NCI-H2107 treated with DMSO at 0.1 percent for 48 hours (cell line): Measurements from ENCODE around the gene EML6.
A peak's percentile ranks its signal among the peaks of the same experiment; 100 is the strongest.

Experiments used
- DNase-seq: peaks from one replicate; lab custom pipeline; 2025; ENCODE audit not compliant: unreplicated experiment; lab: John Stamatoyannopoulos, UW

The EML6 gene

GRCh38 chr2:54903736-54904554 lies 180.5 kb downstream of the EML6 start:
- no peak for DNase-seq

DNA sequence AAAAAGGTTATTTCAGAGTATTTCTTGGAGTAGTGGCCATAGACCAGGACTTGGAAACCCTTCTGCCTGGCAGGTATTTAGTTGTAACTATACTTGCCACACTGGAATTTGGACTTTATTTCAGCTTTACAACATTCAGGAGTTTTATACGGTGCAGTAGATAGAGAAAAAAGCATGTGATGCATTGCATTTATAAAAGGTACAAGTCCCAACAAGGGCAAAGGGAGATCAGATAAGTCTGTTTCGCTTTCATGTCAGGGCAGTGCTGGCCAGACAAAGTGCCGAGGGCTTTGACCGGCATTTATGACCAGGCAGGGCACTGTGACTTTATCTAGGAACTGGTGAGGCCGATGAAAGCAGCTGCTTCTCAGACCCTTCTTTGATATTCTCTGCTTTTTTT lies 181.4 kb downstream of the EML6 start:
- no peak for DNase-seq

DNA sequence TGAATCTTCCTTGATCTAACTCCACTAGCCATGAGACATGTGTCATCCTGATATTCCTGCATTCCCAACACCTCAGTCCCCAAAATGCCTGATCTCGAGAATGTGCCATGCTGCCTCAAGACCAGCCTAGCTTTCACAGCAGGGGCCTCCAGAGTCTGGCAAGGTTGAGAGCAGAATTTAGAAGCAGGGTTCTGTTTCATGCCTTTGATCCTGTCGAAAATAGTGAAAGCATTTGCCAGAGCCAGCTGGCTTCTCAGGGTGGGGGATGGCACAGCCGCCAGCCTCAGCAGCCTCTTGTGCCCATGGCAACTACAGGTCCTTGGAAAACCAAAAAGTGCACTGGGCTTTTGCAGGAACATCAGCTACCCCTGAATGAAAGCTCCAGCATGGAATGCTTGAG lies 183.3 kb downstream of the EML6 start:
- DNase-seq: peak; percentile 58

- no peak for DNase-seq
Observed at GRCh38 chr2:54907663-54908062, 184.2 kb downstream of the EML6 start.

- no peak for DNase-seq
Observed at GRCh38 chr2:54908591-54908990, 185.1 kb downstream of the EML6 start.

DNA sequence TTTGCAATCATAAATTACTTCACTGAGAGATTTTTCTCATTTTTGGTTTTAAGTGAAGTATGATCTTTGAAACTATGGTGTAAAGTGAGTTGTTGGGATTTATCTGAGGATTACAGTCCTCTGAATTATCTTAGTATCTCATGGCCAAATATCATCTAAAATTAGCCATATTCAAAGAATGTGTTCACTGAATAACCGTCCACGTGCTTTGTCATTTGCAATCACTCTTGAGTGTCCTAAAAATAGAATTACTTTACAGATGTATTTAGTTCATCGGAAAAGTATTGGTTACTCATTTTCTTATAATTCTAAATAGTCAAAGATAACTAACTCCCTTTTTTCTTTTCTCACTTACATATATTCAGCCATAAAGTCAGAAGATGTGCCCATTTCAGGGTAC lies 185.5 kb downstream of the EML6 start:
- DNase-seq: no peak

GRCh38 chr2:54912305-54912704 lies 188.8 kb downstream of the EML6 start:
- no peak for DNase-seq

DNA sequence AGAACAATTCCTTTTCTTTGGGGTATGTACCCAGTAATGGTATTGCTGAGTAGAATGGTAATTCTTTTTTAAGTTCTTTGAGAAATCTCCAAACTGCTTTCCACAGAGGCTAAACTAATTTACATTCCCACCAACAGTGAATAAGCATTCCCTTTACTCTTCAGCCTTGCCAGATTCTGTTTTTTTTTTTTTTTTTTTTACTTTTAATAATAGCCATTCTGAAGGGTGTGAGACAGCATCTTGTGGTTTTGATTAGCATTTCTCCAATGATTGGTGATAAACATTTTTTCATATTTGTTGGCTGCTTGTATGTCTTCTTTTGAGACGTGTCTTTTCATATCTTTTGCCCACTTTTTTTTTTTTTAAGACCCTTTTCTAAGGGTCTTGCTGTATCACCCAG lies 189.4 kb downstream of the EML6 start:
- no peak for DNase-seq

- no peak for DNase-seq
Observed at GRCh38 chr2:54914637-54915036, 191.2 kb downstream of the EML6 start.

DNA sequence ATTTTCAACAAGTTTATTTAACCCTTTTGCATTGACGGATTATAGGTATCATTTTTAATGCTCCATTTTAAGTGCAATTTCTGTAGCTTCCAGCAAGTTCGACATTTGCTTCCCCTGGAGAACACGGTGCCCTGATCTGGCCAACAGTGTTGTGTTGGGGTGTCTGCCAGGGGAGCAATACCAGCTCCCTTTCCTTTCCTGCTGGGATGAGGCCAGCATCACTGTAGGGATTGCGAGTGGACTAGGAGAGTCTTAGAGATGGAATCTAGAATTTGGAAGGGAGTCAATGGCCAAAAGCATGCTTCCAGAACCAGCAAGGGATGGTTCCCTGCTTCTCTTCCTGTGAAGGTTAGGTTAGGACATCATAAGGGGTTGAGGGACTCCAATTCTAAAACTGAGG lies 191.6 kb downstream of the EML6 start:
- DNase-seq: no peak

- DNase-seq: no peak
Observed at GRCh38 chr2:54916637-54917036, 193.2 kb downstream of the EML6 start.

DNA sequence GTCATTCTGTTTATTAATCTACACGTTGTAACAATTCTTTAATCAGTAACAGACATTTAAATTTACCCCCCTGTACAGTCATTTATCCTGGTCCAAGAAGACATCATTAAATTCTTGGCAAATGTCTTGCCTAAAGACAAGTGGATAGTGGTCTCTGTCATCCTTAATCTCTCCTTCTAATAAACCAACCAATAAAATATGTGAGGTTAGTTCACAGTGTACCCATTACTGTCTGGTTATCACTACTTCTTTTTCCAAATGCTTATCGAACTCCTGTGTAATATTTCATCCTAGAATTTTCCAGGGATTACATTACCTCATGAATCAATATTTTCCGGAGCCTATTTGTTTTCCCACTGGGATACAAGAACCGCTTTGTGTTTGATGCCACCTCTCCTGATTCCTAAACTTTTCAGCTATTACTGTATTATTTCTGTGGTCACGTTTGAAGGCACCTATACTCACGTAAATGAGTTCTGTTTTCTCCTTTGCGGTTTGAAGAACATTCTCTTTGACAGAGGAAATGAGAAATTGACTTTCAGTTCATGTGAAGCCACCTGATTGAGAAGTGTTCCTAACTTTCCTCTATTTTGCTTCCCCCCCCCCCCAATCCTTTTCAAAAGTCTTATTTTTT lies 195.3 kb downstream of the EML6 start:
- no peak for DNase-seq

DNA sequence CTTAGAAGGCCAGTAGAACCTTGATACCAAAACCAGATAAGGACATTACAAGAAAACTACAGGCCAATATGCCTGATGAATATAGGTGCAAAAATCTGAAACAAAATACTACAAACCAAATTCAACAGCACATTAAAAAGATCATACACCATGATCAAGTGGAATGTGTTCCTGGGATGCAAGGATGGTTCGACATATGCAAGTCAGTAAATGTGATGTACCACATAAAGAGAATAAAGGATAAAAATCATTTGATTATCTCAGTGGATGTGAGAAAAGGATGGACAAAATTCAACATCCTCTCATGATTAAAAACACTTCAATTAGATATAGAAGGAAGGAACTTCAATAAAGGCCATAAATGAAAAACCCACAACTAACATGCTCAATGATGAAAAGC lies 197.2 kb downstream of the EML6 start:
- no peak for DNase-seq

DNA sequence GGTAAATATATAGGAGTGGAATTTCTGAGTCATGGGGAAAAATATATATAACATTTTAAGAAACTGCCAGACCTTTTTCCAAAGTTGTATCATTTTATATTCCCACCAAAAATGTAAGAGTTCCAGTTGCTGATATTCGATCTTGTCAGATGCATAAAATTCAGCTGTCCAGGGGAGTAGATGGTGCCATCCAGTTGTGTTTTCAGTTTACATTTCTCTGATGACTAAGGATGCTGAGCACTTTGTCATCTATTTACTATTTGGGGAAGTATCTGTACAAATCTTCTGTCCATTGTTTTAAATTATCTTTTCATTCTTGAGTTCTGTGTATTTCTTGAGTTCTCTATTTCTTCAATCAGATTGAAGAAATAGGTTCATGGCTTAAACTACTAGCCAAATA lies 200.7 kb downstream of the EML6 start:
- DNase-seq: no peak

GRCh38 chr2:54925022-54925421 lies 201.6 kb downstream of the EML6 start:
- DNase-seq: no peak

DNA sequence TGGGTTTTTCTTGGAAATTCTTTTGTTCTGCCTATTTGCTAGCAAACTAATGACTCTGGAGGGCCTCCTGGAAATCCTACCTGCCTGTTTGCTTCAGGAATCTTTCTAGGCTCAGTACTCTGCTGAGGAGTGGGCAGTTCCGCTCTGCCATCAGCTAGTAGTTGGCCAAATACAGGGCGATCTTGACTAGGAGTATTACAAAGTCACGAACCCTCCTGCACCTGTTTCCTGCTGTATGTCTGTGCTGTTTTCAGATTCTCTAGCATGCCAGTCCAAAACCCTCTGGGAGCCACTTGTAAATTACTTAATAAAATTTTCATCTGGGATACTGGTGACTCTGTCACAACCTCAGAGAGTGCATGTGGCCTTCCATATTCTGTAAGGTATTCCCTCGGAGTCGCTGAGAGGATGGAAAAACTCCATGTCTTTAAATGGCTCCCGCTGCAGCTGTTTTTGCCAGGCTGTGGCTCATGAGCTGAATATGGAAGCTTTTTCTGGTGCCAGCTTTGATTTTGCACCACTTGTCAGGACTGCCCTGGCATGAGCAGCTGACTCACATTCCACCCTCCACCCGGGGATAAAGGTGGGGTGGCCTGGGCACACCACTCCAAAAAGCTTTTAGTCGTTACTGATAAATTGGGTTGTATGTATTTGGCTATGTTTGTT lies 203.8 kb downstream of the EML6 start:
- DNase-seq: no peak

- no peak for DNase-seq
Observed at GRCh38 chr2:54927751-54928615, 204.5 kb downstream of the EML6 start.

GRCh38 chr2:54928719-54929118 lies 205.3 kb downstream of the EML6 start:
- no peak for DNase-seq

DNA sequence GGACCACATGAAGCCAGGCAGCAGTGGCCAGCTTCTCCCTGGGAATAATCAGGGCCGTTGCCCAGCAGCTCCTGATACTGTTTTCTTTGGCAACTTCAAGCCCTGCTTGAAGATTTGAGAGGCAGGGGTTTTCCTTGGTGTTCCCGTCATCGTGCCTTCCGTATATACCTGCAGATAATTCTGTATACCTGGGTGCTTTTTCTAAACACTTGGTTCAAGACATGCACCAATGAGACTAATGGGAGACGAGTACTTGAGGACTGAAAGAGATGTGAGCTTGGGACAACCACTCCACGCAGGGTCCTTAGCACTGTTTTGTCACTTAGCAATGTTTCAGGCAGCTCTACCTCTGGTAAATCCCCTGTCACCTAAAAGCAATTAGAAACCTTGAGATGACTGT lies 208.0 kb downstream of the EML6 start:
- no peak for DNase-seq

GRCh38 chr2:54935389-54935788 lies 211.9 kb downstream of the EML6 start:
- no peak for DNase-seq

DNA sequence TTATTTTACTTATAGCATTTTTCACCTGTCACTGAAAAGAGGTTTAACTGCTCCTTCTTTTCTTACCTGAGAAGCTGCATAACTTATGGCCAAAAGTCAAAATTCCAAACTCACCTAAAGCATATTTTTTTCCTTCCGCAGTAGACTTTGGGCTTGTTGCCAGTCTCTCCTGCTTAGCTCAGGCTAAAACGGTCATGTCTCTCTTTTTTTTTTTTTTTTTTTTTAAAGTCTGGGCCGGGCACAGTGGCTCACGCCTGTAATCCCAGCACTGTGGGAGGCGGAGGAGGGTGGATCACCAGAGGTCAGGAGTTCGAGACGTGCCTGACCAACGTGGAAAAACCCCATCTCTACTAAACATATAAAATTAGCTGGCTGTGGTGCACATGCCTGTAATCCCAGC lies 213.3 kb downstream of the EML6 start:
- no peak for DNase-seq
